Karpas-422 (cell line): ENCODE measurements around the gene WDPCP. TPM values are rescaled to one million over a fixed set of nuclear protein-coding genes. Genes with fewer than 3 reads are reported as not detected.
"Not testable (repeated sequence)": the region's sequence is repeated elsewhere in the genome, so short reads cannot be mapped to it uniquely, and the experiment has no call there.

Experiments
- DNase-seq: peaks from one replicate; pipeline ENCODE4 v3.0.0-alpha.2; 2015
- H2AFZ ChIP-seq: fragments of 200-600 bp; sonication (generic); 2 replicates; pipeline ENCODE4 v1.6.1; 2014; ENCODE audit warnings: antibody characterized with exemption, low read length, mixed read lengths
- H3K27ac ChIP-seq: fragments of 200-600 bp; sonication (generic); 2 replicates; pipeline ENCODE4 v1.5.1; 2014; ENCODE audit warnings: mild to moderate bottlenecking, low read length, moderate library complexity
- H3K27me3 ChIP-seq: fragments of 200-600 bp; sonication (generic); 2 replicates; pipeline ENCODE4 v1.6.1; 2014; ENCODE audit warnings: low read length, mixed read lengths
- H3K36me3 ChIP-seq: fragments of 200-600 bp; sonication (generic); 2 replicates; pipeline ENCODE4 v1.6.1; 2014; ENCODE audit warnings: low read length, mixed read lengths; ENCODE audit not compliant: insufficient read depth
- H3K4me1 ChIP-seq: fragments of 200-600 bp; sonication (generic); 2 replicates; pipeline ENCODE4 v1.6.1; 2014; ENCODE audit warnings: mild to moderate bottlenecking, low read length, mixed read lengths
- H3K4me2 ChIP-seq: fragments of 200-600 bp; sonication (generic); 2 replicates; pipeline ENCODE4 v1.6.1; 2014; ENCODE audit warnings: low read length, low read depth, mild to moderate bottlenecking; ENCODE audit not compliant: poor library complexity, severe bottlenecking
- H3K4me3 ChIP-seq: fragments of 200-600 bp; sonication (generic); 2 replicates; pipeline ENCODE4 v1.5.1; 2014; ENCODE audit warnings: mild to moderate bottlenecking, antibody characterized with exemption, low read length, mixed read lengths
- H3K79me2 ChIP-seq: fragments of 200-600 bp; sonication (generic); 2 replicates; pipeline ENCODE4 v1.6.1; 2014; ENCODE audit warnings: mild to moderate bottlenecking, low read length, mixed read lengths
- H3K9ac ChIP-seq: fragments of 200-600 bp; sonication (generic); 2 replicates; pipeline ENCODE4 v1.6.0; 2014; ENCODE audit warnings: low read length
- H3K9me2 ChIP-seq: fragments of 200-600 bp; sonication (generic), shearing (Covaris generic); replicated peaks from 2 replicates; pipeline ENCODE4 v1.6.0; 2014; ENCODE audit warnings: mild to moderate bottlenecking, low read length, moderate library complexity; ENCODE audit not compliant: insufficient read depth
- H3K9me3 ChIP-seq: fragments of 300-700, 200-600 bp; sonication (generic); 2 replicates; pipeline ENCODE4 v1.6.1; 2014; ENCODE audit warnings: low read length, mixed read lengths
- H4K20me1 ChIP-seq: fragments of 200-600 bp; sonication (generic); 2 replicates; pipeline ENCODE4 v1.6.1; 2014; ENCODE audit warnings: mild to moderate bottlenecking, antibody characterized with exemption, low read length, low read depth; ENCODE audit not compliant: insufficient read depth
- total RNA-seq: library from RNA; depleted of rRNA; stranded (reverse); fragments of >200 nt; shearing (Covaris generic); gene quantifications from 2 replicates; pipeline ENCODE4 v1.2.3, GENCODE V29; 2014; ENCODE audit warnings: low replicate concordance; rRNA removed

The WDPCP gene, protein sequence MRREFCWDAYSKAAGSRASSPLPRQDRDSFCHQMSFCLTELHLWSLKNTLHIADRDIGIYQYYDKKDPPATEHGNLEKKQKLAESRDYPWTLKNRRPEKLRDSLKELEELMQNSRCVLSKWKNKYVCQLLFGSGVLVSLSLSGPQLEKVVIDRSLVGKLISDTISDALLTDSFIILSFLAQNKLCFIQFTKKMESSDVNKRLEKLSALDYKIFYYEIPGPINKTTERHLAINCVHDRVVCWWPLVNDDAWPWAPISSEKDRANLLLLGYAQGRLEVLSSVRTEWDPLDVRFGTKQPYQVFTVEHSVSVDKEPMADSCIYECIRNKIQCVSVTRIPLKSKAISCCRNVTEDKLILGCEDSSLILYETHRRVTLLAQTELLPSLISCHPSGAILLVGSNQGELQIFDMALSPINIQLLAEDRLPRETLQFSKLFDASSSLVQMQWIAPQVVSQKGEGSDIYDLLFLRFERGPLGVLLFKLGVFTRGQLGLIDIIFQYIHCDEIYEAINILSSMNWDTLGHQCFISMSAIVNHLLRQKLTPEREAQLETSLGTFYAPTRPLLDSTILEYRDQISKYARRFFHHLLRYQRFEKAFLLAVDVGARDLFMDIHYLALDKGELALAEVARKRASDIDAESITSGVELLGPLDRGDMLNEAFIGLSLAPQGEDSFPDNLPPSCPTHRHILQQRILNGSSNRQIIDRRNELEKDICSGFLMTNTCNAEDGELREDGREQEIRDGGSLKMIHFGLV
- total RNA-seq, result 15.3 and 20.8 TPM in 2 replicates

DNA sequence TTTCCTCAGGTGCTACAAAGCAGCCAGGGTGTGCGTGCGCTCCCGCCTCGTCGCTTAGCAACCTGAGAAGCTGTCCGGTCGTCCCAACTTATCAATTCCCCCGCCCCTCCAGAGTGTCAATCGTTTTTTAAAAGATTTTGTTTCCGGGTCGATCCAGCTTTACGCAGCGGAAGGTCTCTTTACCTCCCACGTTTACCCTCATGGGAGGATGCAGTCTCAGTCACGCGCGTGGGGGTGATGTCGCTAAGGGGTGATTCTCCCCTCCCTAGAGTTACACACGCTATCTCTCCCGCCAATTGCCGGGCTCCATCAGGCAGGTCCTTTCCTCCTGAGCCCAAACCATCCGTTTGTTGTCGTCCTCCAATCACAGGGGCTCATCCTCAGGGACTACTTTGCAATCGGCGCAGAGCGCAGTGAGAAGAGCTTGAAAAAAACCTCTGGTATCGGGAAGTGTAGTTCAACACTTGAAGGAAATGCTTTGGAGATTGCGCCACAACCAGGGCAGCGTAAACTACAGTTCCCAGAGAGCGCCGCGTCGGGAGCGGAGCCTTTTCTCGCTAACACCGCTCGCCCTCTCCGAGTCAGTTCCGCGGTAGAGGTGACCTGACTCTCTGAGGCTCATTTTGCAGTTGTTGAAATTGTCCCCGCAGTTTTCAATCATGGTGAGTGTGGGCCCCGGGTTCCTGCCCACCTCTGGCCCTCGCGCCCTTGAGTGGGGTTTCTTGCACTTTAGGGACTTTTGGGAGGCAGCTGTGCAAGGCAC, at the start of gene WDPCP, which contains the start of gene MDH1:
Gene WDPCP (minus strand): TSS at position 93 of the 763 bp plus-strand sequence. CDS start 206 bp downstream, outside the sequence.
Gene MDH1 (plus strand): TSS at position 579 of the 763 bp plus-strand sequence. CDS start 81 bp downstream, at position 660.
- H3K4me1 ChIP-seq, result peaks cover 41% of the 10 kb centered on the region
- peak; percentile 100 for DNase-seq

DNA sequence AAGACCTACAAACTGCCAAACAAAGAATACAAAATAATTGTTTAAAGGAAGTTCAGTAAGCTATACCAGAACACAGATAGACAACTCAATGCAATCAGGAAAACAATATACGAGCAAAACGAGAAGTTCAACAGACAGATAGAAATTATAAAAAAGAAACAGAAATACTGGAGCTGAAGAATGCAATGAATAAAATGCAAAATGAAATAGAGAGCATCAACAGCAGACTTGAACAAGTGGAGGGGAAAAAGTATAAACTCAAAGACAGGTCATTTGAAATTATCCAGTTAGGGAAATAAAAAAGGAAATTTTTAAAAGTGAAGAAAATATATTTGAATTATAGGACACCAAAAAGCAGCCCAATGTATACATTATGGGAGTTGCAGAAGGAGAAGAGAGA, 44.1 kb upstream of the WDPCP start:
- Histone ChIP-seq H3K27me3 (no peaks in the 10 kb centered on the region; the same call in 1 of the 2 replicates), H2AFZ (no peak overlapping the region), H3K36me3 (no peaks in the 10 kb centered on the region), H4K20me1 (no peaks in the 10 kb centered on the region), H3K9me3 (peaks cover 13% of the 10 kb centered on the region; the same call in 1 of the 2 replicates), H3K9me2 (no peaks in the 10 kb centered on the region), H3K27ac (no peak overlapping the region), H3K4me1 (peaks cover 1% of the 10 kb centered on the region; the same call in 1 of the 2 replicates), H3K79me2 (no peaks in the 10 kb centered on the region), H3K9ac (no peak overlapping the region), H3K4me3 (no peak overlapping the region), H3K4me2 (no peak overlapping the region)
- no peak for DNase-seq

More for the DNA sequence above, at the start of gene WDPCP, which contains the start of gene MDH1:
- peak within 1 kb of the TSS; percentile 84 for H2AFZ ChIP-seq
- H3K79me2 ChIP-seq, result peaks cover 49% of the 10 kb centered on the region
- H3K9me3 ChIP-seq, result no peaks in the 10 kb centered on the region
- peak within 1 kb of the TSS; percentile 89 for H3K27ac ChIP-seq
- H3K9ac ChIP-seq, result peak within 1 kb of the TSS; percentile 86
- H3K36me3 ChIP-seq, result peaks cover 4% of the 10 kb centered on the region
- H3K27me3 ChIP-seq, result no peaks in the 10 kb centered on the region
- peaks cover 35% of the 10 kb centered on the region for H4K20me1 ChIP-seq
- peak within 1 kb of the TSS; percentile 85 for H3K4me3 ChIP-seq
- peak within 1 kb of the TSS; percentile 92 for H3K4me2 ChIP-seq
- no peaks in the 10 kb centered on the region for H3K9me2 ChIP-seq

DNA sequence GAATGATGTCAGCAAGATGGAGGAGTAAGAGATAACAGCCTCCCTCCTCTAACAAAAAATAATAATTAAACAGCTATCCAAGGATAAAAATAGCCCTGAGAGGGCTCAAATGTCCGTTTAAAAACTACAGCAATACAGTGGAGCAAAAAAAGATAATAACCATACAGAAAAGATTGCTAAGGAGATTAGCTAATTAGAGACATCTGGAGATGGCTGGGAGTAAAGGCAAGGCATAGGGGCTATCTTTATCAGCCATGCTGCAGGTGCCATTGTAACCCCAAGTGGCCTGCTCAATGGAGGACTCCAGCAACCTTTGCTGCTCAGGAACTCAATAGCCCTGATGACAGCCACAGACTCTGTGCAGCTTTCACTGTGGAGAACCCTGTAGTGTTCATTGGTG, 43.2 kb upstream of the WDPCP start:
- no peak overlapping the region for H2AFZ ChIP-seq

DNA sequence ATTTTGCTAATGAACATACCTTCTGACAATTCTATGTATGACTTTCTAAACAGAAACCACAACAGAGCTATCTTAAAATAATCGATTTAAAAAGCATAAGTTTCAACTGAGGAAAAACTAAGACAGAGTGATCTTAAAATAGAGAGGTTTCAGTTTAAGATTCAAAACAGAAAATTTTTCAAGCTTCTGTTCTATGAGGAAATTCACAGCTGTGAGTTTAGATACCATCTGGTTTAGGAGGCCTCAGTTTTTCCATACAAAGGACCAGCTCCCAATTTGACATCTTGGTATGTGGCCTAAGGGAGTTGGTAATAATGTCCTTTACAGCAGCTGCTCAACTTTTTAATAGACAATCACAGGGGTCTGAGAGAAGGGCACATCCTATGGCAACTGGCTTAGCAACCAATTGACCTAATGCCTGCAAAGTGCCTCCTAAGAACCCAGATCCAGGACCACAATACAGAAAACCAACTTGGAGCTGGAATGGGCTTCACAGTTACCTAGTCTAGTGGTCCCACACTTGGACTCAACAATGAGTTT, 40.2 kb upstream of the WDPCP start:
- no peaks in the 10 kb centered on the region for H3K4me1 ChIP-seq
- no peak overlapping the region for H3K4me3 ChIP-seq
- H2AFZ ChIP-seq, result no peak overlapping the region
- H3K79me2 ChIP-seq, result no peaks in the 10 kb centered on the region
- H3K27ac ChIP-seq, result no peak overlapping the region
- peaks cover 6% of the 10 kb centered on the region; the same call in 1 of the 2 replicates for H3K9me3 ChIP-seq
- H3K9ac ChIP-seq, result no peak overlapping the region
- no peaks in the 10 kb centered on the region for H3K36me3 ChIP-seq
- no peaks in the 10 kb centered on the region; the same call in 1 of the 2 replicates for H3K27me3 ChIP-seq
- H3K4me2 ChIP-seq, result no peak overlapping the region
- H4K20me1 ChIP-seq, result no peaks in the 10 kb centered on the region
- no peak for DNase-seq
- no peaks in the 10 kb centered on the region for H3K9me2 ChIP-seq

More for the DNA sequence above, 43.2 kb upstream of the WDPCP start:
- H3K4me3 ChIP-seq, result no peak overlapping the region
- no peaks in the 10 kb centered on the region; the same call in 1 of the 2 replicates for H3K27me3 ChIP-seq
- no peaks in the 10 kb centered on the region for H3K4me1 ChIP-seq
- H3K9me3 ChIP-seq, result peaks cover 13% of the 10 kb centered on the region; the same call in 1 of the 2 replicates
- H3K4me2 ChIP-seq, result no peak overlapping the region
- no peaks in the 10 kb centered on the region for H3K79me2 ChIP-seq
- no peak for DNase-seq
- H3K9ac ChIP-seq, result no peak overlapping the region
- no peak overlapping the region for H3K27ac ChIP-seq
- no peaks in the 10 kb centered on the region for H4K20me1 ChIP-seq
- H3K9me2 ChIP-seq, result no peaks in the 10 kb centered on the region
- H3K36me3 ChIP-seq, result no peaks in the 10 kb centered on the region

DNA sequence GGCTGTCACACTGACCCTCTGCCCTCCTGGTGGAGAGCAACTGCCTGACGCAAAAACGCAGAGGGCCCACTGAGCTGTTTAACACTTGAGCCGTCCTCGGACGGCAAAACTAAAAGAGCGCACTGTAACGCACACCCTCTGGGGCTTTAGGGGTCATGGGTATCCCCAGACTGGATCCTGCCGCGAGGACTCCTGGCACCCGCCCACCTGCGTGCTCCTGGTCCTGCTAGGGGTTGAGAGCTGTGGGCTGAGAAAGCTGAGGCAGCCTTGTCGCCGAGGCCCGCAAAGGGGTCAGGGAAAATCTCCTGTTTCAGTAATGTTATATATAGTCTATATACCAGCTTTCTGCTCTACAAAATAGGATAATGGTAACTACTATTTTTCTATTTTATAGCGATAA, 39.6 kb upstream of the WDPCP start:
- Histone ChIP-seq H2AFZ (no peak overlapping the region), H3K9me3 (peaks cover 6% of the 10 kb centered on the region; the same call in 1 of the 2 replicates), H3K79me2 (no peaks in the 10 kb centered on the region), H3K27ac (no peak overlapping the region), H3K4me3 (no peak overlapping the region), H3K9ac (no peak overlapping the region), H4K20me1 (no peaks in the 10 kb centered on the region), H3K36me3 (no peaks in the 10 kb centered on the region), H3K9me2 (no peaks in the 10 kb centered on the region), H3K4me2 (no peak overlapping the region), H3K27me3 (no peaks in the 10 kb centered on the region; the same call in 1 of the 2 replicates), H3K4me1 (no peaks in the 10 kb centered on the region)
- DNase-seq, result no peak

DNA sequence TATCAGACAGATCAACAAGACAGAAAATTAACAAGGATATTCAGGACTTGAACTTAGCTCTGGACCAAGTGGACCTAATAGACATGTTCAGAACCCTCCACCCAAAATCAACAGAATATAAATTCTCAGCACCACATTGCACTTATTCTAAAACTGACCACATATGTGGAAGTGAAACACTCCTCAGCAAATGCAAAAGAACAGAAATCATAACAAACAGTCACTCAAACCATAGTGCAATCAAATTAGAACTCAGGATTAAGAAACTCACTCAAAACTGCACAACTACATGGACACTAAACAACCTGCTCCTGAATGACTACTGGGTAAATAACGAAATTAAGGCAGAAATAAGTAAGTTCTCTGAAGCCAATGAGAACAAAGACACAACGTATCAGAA, 35.5 kb upstream of the WDPCP start:
- not testable (repeated sequence) for H3K4me3 ChIP-seq, H2AFZ ChIP-seq, H3K27ac ChIP-seq, DNase-seq, H3K4me1 ChIP-seq, H3K9ac ChIP-seq, H3K4me2 ChIP-seq, H3K9me3 ChIP-seq, H3K36me3 ChIP-seq, H3K27me3 ChIP-seq, H4K20me1 ChIP-seq, H3K9me2 ChIP-seq, H3K79me2 ChIP-seq

DNA sequence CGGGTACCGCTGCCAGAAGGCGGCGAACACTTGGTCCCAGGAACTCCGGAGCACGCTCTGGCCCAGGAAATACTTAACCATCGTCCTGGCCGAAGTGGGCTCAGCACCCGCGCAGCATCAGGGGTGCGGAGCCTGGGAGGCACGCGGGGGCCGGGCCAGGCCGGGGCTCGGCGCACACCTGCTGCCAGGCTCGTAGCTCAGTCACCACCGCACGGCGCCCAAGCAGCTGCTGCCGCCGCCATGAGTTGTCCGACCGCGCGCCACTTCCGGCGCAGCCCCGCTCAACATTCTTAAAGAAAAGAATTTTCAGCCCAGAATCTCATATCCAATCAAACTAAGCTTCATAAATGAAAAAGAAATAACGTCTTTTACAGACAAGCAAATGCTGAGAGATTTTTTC, 34.5 kb upstream of the WDPCP start:
- H3K9me3 ChIP-seq, result no peaks in the 10 kb centered on the region
- H3K27me3 ChIP-seq, result no peaks in the 10 kb centered on the region
- DNase-seq, result no peak
- no peaks in the 10 kb centered on the region for H3K4me1 ChIP-seq
- H3K9me2 ChIP-seq, result no peaks in the 10 kb centered on the region
- H3K27ac ChIP-seq, result no peak overlapping the region
- H4K20me1 ChIP-seq, result no peaks in the 10 kb centered on the region
- no peak overlapping the region for H3K9ac ChIP-seq
- no peaks in the 10 kb centered on the region for H3K36me3 ChIP-seq
- no peak overlapping the region for H2AFZ ChIP-seq
- no peak overlapping the region for H3K4me3 ChIP-seq
- H3K4me2 ChIP-seq, result no peak overlapping the region
- H3K79me2 ChIP-seq, result no peaks in the 10 kb centered on the region
